ENCODE results near the gene XRN2.

The XRN2 gene

DNA sequence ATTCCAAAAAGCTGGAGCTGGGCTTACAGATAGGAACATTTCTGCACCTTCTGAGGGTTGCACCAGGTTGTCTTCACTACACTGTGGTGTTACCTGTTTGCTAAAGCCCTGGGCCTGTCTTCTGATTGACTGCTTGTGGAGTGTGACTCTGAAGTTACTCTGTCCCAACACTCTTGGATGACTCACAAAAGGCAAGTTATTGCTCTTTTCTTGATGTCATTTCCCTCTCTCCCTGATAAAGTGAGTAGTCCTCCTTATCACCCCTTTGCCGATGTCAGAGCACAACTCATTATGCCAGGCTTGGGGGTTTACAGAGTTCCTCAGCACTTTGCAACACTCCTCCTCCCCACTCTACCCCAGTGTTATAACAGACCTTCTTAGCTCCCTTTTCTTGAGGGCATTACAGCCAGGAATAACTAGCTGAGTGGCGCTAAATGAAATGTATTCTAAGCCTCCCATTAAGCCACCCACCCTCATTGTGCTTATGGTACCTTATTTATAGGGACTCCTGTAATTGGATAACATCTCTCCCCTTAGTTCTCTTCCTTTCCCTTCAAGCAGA lies 130.3 kb downstream of the XRN2 start:
- DNase-seq = peak; percentile 59

DNA sequence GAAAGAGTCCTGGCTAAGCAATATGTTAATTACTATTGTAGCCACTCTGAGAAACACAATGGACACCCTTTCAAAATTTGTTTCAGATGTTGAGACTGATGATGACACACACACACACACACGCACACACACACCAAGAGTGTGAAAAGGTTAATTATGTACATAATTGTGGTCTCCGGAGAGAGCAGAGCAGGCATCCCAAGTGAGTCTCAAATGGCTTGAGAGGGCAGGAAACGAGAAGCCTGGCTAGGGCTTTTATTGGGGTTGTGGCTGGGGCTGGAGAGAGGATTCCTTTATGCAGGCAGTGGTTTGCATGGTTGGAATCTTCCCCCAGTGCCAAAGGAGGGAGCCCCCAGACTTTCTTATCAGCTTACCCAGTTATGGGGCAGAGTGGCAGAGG lies 132.4 kb downstream of the XRN2 start:
- no peak for DNase-seq

DNA sequence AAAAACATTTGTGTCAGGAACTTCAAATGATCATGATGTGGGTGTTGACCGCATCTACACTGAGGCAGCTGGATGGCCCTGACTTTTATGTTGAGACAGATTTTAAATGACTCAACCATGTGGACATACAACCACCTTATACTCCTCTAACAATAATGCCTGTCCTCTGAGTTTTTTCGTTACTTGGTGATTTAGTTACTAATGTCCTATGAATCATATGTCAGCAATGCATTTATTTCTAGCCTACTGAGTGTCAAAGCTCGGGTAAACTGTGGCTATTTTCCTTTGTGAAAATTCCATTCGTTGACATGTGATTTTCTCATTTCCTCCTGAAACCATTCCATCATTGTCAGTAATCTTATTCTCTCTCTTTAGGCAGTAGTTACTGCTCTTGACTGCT lies 133.1 kb downstream of the XRN2 start:
- DNase-seq = no peak

DNA sequence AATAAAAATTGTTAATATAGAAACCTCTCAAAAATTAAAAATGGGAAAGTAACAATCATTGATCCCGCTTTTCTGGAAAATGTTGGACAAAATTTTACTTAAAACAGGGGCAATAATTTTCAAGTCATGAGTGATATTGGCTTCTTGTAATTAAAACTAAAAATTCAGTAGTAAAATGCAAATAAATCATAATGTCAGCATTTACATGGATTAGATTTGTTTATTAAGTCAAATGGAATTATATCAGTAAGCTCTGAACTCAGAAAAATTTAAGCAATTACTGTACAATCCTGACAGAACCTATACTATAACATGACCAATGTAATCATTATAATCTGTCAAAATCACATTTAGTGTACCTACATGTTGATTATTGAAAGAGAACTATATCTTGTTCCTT lies 134.1 kb downstream of the XRN2 start:
- DNase-seq = no peak

DNA sequence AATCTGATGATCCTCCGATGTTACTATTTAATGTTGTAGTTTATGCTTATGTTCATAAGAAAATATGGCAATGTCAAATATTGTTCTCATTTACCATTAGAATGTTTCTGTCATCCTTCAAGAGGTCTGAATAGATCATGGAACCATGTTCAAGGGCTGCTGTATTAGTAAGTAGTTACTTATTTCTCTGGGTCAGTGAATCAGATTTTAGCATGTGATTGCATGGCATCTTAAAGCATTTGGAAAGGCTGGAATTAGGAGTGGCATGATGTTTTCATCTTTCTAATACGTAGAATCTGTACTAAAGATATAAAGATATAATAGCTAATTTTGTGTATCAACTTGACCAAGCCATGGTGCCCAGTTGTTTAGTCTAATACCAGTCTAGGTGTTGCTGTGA lies 134.7 kb downstream of the XRN2 start:
- DNase-seq = no peak
